OCI-LY1 (cell line): ENCODE results near the gene CD109.

ENCODE experiments used
- CTCF ChIP-seq: fragments of 200-600 bp; sonication (generic), shearing (Covaris generic); IDR thresholded peaks from 2 replicates; pipeline ENCODE4 v1.5.1; 2017; ENCODE audit warnings: mild to moderate bottlenecking, antibody characterized with exemption, low read length, moderate library complexity, mixed read lengths
- EZH2 ChIP-seq: fragments of 200-600 bp; sonication (generic), shearing (Covaris generic); IDR thresholded peaks from 2 replicates; pipeline ENCODE4 v1.8.0; 2017; ENCODE audit warnings: borderline replicate concordance, mixed run types, mild to moderate bottlenecking, antibody characterized with exemption, low read length, moderate library complexity, mixed read lengths

DNA sequence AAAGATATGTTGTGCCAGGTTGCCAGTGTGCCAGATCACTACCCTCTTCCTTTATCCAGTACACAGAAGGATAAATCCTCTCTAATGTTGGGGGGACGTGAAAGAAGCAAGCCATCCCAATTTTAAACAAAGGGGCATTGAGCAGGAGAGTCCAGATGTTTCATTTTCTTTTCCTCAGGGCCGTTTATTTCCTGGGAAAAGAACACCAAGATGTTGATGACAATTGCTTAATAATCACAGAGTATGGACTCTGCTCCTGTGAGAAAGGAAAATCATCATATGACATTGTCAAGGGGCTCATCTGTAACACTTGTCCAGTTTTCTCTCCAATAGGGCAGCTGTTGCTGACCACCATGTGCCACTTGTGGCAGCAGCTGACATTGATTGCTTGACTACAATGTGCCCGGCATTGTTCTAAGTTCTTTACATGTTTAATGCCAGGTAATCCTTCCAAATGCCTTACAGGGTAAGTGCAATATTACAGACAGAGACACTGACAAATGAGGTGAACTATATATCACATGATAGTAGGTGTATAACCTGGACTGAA lies 161.4 kb downstream of the CD109 start:
- TF ChIP-seq CTCF, result no peak
- TF ChIP-seq EZH2, result no peak
